GM19397 (cell line): ENCODE data around the gene ZAR1L.
A peak's percentile ranks its signal among the peaks of the same experiment; 100 is the strongest.

Experiments used
- ATAC-seq: cut with Tn5 transposase; IDR thresholded peaks from one replicate; pipeline ENCODE4 v1.9.1; 2021; ENCODE audit warnings: mild to moderate bottlenecking, moderate library complexity; ENCODE audit not compliant: unreplicated experiment

The ZAR1L gene

DNA sequence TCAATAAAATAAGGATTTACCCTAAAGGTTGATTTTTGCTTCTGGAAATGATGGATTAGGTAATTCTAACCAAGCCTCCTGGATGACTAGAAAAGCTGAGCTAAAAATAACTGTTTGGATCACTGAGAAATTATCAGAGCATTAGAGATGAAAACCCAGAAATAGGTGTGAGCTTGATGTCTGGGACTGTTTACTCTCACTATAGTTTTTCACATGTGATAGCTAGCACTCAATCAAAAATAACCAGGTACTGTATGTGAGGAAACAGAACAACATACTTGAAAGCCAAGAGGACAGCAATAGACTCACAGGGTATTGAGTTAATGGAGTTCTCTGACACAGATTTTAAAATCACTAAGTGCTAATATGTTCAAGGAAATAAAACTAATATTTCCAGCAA is 9.5 kb downstream of the ZAR1L start:
- ATAC-seq: no peak

DNA sequence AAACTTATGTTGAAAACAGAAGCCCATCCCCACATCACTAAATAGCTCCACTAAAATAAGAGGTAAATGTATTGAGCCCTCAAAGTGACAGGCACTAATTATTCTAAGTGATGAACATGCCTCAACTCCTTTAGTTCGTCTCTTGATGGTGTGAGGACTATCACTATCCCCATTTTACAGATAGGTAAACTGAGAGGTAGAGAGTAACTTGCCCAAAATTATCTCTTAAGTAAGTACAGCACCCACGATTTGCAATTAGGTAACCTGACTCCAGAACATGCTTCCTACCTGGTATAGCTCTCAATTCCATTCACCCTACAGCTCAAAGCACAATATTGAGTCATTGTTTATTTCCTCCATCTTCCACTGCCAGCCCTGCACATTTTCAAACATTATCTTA is 12.7 kb downstream of the ZAR1L start:
- no peak for ATAC-seq

DNA sequence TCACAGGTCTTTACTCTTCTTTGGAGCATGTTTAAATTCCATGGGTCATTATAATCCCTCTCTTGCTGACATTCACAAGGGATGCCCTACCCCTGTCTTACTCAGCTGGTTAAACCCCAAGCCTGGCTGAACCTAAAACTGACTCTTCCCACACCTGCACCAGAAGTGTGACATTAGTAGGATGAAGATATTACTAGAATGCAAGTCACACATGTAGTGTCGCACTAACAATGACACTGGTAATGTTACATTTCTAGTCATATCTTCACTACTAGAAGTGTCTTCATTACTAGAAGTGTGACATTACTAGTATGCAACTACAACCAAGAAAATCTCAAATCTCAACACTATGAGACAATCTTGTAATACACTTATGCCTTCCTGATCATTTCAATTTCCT is 14.2 kb downstream of the ZAR1L start:
- no peak for ATAC-seq

DNA sequence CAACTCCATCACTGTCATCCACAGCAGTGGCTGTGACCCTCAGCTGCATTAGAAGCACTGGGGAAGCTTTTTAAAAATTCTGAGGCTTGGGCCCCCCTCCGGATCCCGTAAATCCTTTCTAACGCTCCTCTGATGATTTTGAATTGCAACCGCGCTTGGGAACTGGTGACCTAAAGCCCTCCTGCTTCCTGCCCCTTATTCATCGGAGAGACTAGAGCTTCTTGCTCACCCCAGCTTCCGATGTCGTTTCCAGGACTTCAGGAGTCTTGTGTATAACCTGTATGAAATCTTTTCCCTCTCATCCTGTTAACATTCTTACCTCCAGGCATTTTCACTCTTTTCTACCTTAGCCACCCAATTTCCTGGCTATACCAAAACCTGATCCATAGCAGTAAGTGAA is 14.8 kb downstream of the ZAR1L start:
- no peak for ATAC-seq

DNA sequence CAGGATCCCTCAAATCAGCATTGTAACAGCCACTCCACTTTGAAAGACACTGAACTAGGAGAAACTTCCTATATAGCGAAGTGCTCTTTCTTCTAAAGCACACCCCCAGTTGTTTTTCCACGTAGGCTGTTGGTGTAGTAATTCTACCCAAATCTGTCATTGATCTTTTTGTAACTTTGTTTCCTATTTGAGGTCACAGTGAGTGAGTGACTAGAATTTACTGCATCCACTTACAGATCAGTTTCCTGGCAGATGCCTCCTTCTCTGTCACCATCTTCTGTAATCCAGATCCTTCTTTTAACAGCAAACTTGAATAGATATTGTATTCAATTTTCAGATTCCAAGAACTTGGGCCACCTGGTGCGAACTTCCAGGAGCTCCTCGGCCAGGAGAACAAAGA is 15.3 kb downstream of the ZAR1L start:
- ATAC-seq: no peak

DNA sequence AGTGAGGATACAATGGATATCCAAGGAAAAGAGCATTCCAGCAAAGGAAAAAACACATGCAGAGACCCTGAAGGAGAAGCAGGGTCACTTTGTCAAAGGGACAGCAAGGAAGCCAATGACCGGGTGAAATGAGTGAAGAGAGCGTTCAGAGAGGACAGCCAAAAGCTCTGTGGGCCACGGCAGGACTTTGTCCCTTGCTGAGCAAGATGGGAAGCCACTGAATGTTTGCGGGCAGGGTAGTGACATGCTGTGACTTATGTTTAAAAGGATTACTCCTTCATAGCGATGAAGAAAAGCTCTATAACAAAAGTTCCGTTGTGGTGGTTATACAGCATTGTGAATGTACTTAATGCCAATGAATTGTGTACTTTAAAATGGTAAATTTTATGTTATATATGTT is 16.5 kb downstream of the ZAR1L start:
- ATAC-seq: no peak

DNA sequence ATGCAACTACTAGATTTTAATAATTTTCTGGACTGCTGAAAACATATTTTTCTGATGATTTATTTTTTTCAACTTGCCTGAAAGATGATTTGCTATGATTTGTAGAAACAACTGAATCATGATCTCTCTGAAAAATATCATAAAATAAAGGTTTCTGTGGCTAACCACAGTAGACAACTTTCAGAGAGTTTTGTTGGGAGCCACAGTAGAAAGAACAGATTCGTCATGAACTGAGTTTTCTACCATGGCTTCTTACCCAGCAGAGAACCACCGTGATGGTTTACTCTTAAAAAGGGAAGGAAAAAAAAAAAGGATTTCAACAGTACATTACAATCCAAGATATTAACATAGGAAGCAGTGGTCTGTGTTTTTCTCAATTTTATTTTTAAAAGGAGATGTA is 18.0 kb downstream of the ZAR1L start:
- ATAC-seq: no peak

DNA sequence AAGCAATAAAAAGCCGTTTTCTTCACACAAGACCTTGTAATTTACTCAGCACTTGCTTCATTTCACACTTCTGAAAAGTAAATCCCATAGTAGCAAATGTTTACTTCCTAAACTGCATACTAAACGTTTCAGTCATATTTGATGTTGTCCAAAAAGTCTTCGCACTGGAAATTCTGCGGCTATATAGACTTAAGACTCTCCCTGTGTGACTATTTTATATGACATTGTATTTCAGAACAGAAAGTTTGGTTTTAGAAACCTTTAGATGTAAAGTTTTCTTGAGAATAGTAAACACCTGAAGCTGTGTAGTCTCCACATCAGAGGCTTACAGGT is 29.6 kb downstream of the ZAR1L start:
- no peak for ATAC-seq

DNA sequence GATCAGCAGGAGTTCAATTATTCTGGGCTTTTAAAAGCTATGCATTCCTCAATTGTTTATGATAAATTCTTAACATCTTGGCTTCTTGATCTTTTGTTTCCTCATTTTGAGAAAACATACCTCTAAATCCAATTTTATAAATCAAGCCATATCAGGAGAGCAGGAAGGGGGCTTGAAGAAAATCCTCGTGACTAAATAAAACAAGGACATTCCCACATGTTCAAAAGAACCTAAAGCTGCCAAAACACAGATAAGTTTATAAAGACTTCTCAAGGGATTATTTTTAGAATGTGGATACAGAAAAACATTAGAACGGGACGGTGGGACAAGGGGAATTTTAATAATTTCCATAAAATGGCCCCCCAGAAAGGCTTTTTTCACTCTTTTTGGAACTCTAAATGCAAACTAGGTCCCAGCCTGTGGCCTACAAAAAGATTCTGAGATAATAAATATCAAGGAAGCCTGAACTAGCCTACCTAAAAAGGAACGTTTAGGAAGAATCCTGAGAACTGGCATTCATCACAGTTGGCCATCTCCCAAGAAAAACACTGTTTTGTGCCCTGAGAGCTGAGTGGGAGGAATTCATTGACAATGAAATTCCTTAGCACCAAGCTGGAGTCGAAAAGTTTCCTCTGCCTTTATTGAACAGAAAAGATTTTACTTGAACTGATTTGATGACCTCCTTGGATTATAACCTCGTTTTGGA is 30.1 kb downstream of the ZAR1L start:
- ATAC-seq: no peak

DNA sequence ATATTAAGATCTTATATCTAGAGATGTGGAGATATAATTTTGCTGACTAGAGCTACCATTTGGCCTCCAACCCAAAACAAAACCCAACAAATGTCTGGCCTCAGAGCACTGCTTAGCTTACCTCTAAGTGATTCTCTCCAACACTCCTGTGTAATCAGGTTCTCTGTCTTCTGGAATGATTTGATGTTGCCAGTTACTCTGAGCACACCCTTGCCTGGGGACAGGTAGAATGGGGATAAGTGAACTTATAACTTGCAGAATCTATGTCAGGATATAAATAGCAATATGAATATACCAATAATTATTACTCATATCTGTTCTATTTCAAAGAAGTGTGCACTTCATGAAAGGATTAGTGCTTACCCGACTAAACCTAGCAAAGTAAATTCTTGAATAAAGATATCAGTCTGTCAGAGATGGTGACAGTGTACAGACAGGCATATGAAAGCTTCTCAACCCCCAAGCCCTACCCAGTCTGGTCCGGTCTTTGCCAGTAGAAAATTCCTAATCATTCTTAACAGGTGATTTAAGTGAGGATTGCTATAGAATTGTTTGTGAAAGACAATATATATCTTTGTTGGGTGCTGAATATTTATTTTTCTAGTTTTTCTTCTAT is 33.0 kb downstream of the ZAR1L start:
- ATAC-seq: no peak

DNA sequence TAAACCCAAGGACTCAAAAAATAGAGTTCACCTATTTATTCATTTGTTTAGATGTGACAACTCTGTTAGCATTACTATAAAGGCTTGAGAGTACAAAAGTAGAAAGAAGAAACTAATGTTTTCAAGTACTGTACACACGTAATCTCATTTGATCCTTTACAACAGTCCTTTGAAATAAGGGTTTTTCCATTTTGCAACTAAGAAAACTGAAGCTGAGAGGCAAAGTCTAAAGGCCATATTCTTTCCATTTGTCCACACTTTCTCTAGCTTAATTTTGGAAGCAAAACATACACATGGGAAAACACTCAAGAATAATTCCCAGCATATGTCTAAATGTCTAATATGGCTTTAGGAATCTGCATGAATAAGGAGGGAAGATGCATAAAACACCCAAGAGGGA is 34.1 kb downstream of the ZAR1L start:
- ATAC-seq: no peak

DNA sequence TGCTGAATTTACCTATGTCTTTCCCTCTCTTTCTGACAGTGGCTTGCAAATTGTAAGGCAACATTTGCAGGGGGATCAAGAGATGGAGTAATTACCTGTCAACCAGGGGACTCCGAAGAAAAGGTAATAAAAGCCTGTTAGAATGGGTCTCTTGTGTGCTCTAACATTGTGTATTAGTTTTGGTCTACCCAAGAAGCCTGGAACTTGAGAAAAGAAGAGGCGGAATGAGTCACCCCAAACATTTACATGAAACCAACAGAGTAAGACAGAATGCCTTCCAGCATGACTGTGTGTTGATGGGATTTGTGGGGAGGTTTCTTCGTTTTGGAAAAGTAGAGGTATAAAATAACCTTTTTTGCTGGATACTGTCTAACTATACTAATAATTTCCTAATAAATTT is 36.7 kb downstream of the ZAR1L start:
- no peak for ATAC-seq

DNA sequence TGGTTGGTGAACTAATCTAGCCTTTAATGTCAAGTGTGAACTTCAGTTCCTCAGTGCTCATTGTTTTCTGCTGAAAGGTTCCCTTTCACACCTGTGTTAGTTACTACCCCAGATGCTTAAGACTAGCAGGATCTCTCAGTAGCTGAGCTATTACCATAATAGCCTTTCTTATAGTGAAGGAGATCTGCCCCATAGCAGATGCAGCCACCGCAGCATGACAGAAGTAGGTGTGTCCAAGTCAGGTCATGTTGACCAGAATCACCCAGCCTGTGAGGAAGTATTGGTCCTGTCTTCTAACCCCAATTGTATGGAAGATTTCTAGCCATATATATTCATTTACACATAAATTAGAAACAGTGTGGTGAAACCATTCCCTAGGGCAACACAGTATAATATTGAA is 37.3 kb downstream of the ZAR1L start:
- no peak for ATAC-seq

DNA sequence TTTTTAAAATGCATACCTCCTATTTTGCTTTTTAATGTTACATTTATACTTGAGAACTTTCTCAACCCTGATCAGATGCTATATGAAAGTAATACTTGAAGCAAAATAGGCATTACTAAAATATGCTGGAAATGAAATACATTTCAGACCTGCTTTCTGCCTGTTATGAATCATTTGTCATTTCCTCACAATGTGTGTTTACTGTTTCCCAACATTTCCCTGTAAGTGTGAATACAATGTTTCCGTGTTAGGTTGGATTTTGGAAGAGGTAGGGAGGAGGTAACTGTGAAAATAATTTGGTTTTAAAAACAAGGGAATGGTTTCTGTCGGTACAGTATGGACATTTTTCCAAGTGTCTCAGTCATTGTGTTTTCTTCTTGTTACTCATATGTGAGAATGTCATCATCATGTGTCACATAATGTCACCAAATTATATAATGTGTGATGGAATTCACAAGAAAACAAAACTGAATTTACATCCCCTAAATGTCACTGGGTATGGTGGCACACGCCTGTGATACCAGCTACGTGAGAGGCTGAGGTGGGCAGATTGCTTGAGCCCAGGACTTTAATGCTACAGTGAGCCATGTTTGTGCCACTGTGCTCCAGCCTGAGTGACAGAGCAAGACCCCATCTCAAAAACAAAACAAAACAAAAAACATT is 43.0 kb downstream of the ZAR1L start:
- ATAC-seq: no peak

DNA sequence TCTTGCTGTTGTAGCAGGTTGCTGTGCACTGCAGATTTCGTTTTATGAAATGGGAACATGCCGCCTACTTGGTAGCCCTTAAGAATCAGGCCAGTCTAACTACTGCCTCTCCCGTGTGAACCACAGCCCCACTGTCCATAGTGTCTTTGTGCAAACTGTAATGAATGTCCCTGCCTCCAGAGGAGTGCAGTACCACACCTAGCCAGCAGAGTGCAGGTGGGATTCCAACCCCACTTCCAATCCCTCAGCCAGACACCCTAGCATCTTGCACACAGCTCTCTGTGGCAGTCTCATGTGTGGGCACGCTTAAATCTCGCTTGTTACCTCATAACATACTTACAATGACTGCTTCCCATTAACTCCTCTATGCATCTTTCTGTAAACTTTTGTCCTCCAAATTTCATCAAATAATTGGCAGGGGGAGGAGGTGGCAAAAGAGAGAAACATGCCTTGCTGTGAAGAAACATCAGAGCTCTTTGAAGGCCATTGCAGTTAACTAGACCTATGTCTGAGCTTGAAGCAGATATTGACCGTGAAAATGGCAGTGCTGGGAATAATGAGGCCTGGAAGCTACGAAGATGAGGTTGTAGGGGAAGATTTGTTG is 47.2 kb downstream of the ZAR1L start:
- peak; percentile 87 for ATAC-seq

DNA sequence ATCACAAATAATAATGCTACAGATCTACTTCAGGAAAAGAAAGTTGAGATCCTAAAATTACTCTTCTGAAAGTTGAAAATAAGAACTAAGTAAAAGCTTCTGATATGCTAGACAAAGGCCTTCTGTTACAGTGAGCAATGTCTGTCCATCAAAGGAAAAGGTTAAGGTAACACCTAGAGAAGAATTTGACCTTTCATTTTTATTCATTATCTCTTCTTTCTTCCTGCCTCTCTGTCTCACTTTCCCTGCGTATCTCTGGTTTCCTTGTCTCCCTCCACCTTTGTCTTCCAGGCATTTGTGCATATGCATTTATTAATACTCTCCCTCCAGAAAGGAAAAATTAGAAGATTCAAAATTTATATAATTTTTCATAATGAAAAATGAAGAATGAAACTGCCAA is 49.0 kb downstream of the ZAR1L start:
- no peak for ATAC-seq

DNA sequence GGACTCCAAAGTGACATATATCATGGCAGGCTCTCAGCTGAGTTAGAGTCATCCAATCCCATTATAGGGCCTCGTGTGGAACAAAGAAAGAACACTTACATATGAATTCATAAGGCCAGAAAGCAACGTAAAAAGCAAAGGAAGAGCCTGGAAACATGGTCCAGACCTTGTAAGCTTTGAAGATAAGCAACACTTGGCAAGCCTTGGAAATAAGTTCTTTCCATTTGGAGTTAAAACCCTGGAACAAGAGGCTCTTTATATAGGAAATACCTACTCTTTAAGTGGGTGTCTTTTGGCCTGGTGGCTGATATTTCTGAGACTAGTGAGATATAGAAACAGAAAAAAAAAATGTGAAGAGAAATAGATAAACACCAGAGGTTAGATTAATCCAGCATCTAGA is 49.4 kb downstream of the ZAR1L start:
- ATAC-seq: no peak

DNA sequence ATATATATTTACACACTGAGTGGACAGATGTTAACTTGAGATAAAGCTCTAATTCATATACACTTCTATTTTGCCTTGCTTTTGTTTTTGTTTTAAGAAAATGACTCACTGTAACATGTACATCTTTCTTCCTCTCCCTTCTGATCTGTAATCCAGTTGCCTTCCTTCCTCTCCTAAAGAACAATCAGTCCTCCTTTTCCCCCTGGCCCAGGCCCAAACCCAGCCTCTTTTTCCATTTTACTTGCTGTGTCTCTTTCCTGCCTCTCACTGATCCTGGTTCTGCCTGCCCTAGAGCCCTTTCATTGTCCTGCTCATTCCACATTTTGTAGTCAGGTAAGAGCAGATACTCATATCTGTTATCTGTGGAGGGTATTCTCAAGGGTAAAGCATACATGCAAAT is 50.8 kb downstream of the ZAR1L start:
- no peak for ATAC-seq

DNA sequence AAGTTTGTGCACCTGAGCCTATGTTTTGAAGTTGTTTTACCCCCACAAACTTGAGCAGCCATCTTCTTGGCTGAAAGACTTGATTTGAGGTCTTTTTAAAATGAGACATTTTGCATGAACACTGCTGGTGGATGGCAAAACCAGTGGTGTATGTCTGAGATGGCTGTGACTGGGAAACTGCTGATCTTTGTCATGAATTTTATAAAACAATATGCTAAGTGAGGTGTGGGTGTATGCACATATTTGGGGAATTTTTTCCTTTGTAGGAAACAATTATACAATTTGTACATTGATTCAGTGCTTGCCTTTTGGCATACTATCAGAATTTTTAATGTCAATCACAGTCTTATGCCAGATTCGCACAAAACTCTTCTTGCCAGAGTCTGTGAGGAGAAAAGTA is 52.5 kb downstream of the ZAR1L start:
- ATAC-seq: no peak

DNA sequence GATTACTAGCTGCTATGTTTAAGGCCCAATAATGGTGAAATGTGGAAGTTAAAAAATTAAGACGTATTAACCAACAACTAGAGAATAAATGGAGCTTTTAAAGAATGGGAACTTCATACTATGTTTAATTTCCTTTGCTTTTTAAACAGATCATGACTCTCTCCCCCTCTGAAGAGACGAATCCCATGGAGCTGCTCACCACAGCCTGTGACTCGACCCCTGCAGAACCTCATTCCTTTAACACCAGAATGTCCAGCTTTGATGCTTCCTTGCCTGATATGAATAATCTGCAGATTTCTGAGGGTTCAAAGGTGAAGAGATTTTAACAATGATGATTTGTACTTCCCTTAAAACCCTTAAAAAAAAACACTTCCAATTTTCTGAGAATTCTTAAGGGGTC is 53.0 kb downstream of the ZAR1L start:
- ATAC-seq: no peak

DNA sequence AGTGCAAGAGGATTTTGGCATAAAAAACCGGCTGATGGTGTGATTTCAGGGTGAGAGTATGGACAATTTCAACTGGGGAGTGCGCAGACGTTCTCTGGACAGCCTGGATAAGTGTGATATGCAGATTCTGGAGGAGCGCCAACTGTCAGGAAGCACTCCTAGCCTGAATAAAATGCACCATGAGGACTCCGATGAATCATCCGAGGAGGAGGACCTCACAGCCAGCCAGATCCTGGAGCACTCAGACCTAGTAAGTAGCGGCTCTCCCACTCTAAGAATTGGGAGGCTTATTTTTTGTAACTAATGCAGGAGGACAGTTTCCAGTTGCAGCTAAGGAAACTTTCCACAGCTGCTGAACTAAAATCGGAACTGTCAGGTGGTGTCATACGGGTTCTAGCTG is 53.6 kb downstream of the ZAR1L start:
- no peak for ATAC-seq

DNA sequence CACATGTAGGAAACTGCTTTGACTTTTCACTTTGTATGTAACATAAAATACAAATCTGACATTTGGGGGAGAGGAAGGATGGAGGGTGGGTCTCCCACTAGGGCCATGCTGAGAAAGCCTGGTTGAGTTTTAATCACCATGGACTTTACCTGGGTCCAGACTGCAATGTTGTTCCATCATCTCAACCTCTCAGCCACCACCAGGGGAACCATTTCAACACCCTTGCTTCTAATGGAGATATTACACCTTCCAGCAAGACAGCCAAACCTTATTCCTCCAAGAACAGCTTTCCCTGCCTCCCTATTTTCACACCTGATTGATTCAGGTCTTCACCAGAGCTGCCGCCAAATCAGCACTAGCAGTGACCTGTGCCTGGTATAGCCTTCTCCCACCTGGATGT is 56.0 kb downstream of the ZAR1L start:
- ATAC-seq: no peak
